GM12878 (cell line): Measurements from ENCODE around the gene NAA11.

Source experiments
- CBFB ChIP-seq: IDR thresholded peaks from 2 replicates; pipeline ENCODE4 v1.6.1; 2016; ENCODE audit warnings: antibody characterized with exemption, low read depth
- POLR2A ChIP-seq: IDR thresholded peaks from 2 replicates; pipeline ENCODE4 v1.6.1; 2011; ENCODE audit warnings: low read depth, mild to moderate bottlenecking, low read length
- RUNX3 ChIP-seq: IDR thresholded peaks from 2 replicates; pipeline ENCODE4 v1.6.1; 2012; ENCODE audit warnings: low read length, inconsistent platforms
- TAF1 ChIP-seq: IDR thresholded peaks from 2 replicates; pipeline ENCODE4 v1.6.1; 2011; ENCODE audit warnings: mild to moderate bottlenecking, low read depth, low read length, borderline replicate concordance
- TCF12 ChIP-seq: IDR thresholded peaks from 2 replicates; pipeline ENCODE4 v1.6.1; 2011; ENCODE audit warnings: low read depth, mild to moderate bottlenecking, low read length
- TF ChIP-seq, protein P1 (sequence below), 3 experiments: IDR thresholded peaks in 2 of 3; conservative IDR thresholded peaks in 1 of 3; 2 replicates each; pipeline ENCODE4 v1.5.1; 2011; ENCODE audit warnings: low read depth in 3 of 3, low read length in 3 of 3, mild to moderate bottlenecking in 3 of 3, control low read depth in 2 of 3, moderate library complexity in 2 of 3, inconsistent platforms in 1 of 3, mixed read lengths in 1 of 3; ENCODE audit not compliant: control insufficient read depth in 2 of 3, insufficient read depth in 1 of 3; ENCODE audit errors: extremely low read depth in 1 of 3
- TF ChIP-seq, protein P2 (sequence below): IDR thresholded peaks from 2 replicates; pipeline ENCODE4 v1.6.1; 2012; ENCODE audit warnings: low read depth, low read length, improper control_type of control experiment
- TF ChIP-seq, protein P3 (sequence below): fragments of 450-650 bp; IDR thresholded peaks from 2 replicates; pipeline ENCODE4 v1.6.1; 2017; ENCODE audit warnings: antibody characterized with exemption, mild to moderate bottlenecking, moderate library complexity
- TF ChIP-seq, protein P4 (sequence below): IDR thresholded peaks from 2 replicates; pipeline ENCODE4 v1.6.1; 2011; ENCODE audit warnings: low read depth, low read length, improper control_type of control experiment, borderline replicate concordance

GRCh38 chr4:79308971-79309370 is 16.9 kb downstream of the NAA11 start:
- TF ChIP-seq TAF1, result no peak
- TF ChIP-seq, protein P1, sequence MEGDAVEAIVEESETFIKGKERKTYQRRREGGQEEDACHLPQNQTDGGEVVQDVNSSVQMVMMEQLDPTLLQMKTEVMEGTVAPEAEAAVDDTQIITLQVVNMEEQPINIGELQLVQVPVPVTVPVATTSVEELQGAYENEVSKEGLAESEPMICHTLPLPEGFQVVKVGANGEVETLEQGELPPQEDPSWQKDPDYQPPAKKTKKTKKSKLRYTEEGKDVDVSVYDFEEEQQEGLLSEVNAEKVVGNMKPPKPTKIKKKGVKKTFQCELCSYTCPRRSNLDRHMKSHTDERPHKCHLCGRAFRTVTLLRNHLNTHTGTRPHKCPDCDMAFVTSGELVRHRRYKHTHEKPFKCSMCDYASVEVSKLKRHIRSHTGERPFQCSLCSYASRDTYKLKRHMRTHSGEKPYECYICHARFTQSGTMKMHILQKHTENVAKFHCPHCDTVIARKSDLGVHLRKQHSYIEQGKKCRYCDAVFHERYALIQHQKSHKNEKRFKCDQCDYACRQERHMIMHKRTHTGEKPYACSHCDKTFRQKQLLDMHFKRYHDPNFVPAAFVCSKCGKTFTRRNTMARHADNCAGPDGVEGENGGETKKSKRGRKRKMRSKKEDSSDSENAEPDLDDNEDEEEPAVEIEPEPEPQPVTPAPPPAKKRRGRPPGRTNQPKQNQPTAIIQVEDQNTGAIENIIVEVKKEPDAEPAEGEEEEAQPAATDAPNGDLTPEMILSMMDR (IDR thresholded peaks at IDR 0.05 in 2 of 3, conservative IDR thresholded peaks at IDR 0.05 in 1 of 3; ENCODE audit: control insufficient read depth in 2 of 3, extremely low read depth in 1 of 3, insufficient read depth in 1 of 3, low read depth in 3 of 3, low read length in 3 of 3), result no peak
- TF ChIP-seq, protein P2, sequence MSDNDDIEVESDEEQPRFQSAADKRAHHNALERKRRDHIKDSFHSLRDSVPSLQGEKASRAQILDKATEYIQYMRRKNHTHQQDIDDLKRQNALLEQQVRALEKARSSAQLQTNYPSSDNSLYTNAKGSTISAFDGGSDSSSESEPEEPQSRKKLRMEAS, result no peak
- no peak for TF ChIP-seq CBFB
- no peak for TF ChIP-seq RUNX3
- TF ChIP-seq, protein P3, sequence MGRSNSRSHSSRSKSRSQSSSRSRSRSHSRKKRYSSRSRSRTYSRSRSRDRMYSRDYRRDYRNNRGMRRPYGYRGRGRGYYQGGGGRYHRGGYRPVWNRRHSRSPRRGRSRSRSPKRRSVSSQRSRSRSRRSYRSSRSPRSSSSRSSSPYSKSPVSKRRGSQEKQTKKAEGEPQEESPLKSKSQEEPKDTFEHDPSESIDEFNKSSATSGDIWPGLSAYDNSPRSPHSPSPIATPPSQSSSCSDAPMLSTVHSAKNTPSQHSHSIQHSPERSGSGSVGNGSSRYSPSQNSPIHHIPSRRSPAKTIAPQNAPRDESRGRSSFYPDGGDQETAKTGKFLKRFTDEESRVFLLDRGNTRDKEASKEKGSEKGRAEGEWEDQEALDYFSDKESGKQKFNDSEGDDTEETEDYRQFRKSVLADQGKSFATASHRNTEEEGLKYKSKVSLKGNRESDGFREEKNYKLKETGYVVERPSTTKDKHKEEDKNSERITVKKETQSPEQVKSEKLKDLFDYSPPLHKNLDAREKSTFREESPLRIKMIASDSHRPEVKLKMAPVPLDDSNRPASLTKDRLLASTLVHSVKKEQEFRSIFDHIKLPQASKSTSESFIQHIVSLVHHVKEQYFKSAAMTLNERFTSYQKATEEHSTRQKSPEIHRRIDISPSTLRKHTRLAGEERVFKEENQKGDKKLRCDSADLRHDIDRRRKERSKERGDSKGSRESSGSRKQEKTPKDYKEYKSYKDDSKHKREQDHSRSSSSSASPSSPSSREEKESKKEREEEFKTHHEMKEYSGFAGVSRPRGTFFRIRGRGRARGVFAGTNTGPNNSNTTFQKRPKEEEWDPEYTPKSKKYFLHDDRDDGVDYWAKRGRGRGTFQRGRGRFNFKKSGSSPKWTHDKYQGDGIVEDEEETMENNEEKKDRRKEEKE, result no peak
- TF ChIP-seq, protein P4, sequence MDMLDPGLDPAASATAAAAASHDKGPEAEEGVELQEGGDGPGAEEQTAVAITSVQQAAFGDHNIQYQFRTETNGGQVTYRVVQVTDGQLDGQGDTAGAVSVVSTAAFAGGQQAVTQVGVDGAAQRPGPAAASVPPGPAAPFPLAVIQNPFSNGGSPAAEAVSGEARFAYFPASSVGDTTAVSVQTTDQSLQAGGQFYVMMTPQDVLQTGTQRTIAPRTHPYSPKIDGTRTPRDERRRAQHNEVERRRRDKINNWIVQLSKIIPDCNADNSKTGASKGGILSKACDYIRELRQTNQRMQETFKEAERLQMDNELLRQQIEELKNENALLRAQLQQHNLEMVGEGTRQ, result no peak
- TF ChIP-seq TCF12, result no peak
- TF ChIP-seq POLR2A, result no peak
